GM19025 (cell line): ENCODE measurements around the gene NKAIN2.

Experiments
- ATAC-seq: cut with Tn5 transposase; IDR thresholded peaks from one replicate; pipeline ENCODE4 v1.9.1; 2021; ENCODE audit warnings: mild to moderate bottlenecking, low read depth, moderate library complexity; ENCODE audit not compliant: unreplicated experiment

The NKAIN2 gene

DNA sequence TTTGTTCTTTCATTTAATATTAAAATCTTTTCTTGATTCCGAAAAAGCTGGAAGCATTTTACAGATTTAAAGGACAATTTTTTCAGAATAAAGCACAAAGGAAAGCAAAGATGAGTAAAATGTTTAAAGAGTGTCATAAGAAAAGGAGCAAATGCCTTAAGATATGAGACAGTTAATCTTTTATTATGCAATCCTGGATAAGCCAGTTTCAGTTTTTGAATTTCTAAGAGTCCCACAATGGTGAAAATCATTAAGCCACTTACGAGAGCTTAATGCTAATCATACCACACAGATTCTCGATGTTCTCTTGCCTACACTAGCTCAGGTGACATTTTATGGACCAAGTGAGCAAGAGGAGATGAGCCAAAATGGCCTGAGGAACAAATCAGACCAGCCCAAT is 1054.9 kb downstream of the NKAIN2 start:
- no peak for ATAC-seq

GRCh38 chr6:124859366-124859765 is 1055.7 kb downstream of the NKAIN2 start:
- ATAC-seq, result no peak

DNA sequence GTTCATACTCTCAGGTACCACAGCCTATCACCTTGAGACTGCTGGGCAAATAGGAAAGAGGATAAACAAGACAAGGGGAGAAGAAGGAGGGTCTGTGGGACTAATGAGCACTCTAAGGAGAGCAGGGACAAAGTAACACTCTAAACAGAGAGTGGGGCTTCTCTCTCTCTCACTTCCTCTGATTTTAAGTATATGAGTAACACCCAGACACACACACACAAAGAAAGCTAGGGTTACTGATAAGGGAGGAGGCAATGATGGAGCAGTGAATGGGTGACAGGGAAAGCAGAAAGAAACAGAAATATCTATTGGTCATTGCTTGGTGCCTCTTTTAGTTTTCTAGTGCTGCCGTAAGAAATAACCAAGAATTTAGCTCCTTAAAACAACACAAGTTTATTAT is 1062.4 kb downstream of the NKAIN2 start:
- ATAC-seq, result no peak

DNA sequence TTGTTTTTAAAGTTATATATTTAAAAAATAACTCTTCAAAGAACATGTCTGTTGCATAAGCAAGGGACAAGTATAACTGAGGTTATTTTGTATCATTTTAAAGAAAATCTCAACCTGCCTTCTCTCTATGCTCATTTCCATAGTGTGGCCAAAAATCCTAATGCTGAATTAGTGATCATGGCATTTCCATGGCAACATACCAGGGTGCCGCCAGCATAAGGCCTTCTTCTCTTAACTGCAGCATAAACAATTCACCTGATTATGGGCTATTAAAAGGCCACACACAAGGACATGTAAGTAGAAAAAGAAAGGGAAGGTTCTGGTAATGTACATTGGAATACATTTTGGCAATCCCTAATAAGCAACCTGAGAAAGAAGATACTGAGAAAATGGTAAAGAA is 1063.5 kb downstream of the NKAIN2 start:
- ATAC-seq, result no peak

- no peak for ATAC-seq
Measured at GRCh38 chr6:124868481-124868880, 1064.8 kb downstream of the NKAIN2 start.

- no peak for ATAC-seq
Measured at GRCh38 chr6:124869416-124869815, 1065.8 kb downstream of the NKAIN2 start.

- ATAC-seq, result no peak
Measured at GRCh38 chr6:124870611-124871459, 1067.2 kb downstream of the NKAIN2 start.

DNA sequence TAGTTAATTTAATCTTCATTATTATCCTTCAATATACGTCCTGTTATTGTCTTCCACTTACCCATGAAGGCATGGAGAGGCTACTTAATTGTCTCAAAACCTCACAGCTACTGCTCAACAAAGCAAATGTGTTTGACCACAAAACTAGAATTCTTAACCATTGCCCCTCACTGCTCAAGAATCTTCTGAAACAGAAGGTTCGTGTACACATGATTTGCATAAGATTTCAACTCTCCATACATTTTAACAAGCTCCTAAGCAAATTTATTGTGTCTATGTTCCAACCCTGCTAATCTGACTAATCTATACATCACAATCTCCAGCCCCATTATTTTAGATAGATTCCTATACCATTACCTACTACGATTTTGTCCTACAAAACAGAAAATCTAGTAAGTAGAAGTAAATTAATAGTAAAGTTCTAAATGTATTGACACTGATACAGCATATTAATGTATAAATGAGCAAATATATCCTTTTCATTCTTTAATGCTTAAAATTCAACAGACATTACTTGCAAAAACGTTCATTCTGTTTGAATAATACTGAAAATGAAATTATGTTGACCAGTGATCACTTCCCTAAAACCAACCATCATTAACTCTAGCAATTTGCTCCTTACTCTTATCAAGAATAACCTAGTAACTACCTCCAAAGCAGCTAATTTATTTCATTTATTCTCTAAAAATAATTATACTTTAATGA is 1068.8 kb downstream of the NKAIN2 start:
- peak; percentile 75 for ATAC-seq

GRCh38 chr6:124873066-124873410 is 1069.4 kb downstream of the NKAIN2 start:
- ATAC-seq, result peak; percentile 9
